GM19397 (cell line): ENCODE results near the gene IGLL5.
"Not testable (repeated sequence)": the region's sequence is repeated elsewhere in the genome, so short reads cannot be mapped to it uniquely, and the experiment has no call there.

Experiments
- ATAC-seq: cut with Tn5 transposase; IDR thresholded peaks from one replicate; pipeline ENCODE4 v1.9.1; 2021; ENCODE audit warnings: mild to moderate bottlenecking, moderate library complexity; ENCODE audit not compliant: unreplicated experiment

Gene IGLL5

DNA sequence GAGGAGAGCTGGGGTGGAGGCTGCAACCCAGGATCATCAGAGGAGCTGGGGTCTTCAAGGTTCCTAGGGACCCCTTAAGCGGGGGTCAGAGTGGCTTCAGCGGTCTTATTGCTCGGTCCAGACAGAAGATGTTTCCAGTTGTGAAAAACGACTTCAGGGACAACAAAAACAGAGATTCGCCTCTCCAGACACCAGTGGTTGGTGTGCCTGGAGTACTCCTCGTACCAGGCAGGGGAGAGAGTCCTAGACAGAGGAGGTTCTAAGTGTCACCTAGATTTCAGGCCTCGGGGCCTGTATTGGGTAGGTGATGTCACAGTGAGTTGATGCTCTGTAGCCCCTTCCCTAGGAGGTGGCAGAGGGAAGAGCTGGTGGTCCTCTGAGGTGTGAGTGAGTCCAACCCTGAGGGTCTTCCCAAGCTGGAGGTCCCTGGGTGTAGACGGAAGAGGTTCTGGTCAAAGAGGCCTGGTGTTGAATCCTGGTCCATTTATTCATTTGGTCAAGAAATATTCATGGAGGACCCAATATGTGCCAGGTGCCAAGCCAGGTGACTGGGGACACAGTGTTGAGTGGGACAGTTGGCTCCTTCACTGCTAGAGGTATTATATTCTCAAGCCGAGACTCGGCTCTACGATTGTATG, 4.4 kb upstream of the IGLL5 start:
- no peak for ATAC-seq

DNA sequence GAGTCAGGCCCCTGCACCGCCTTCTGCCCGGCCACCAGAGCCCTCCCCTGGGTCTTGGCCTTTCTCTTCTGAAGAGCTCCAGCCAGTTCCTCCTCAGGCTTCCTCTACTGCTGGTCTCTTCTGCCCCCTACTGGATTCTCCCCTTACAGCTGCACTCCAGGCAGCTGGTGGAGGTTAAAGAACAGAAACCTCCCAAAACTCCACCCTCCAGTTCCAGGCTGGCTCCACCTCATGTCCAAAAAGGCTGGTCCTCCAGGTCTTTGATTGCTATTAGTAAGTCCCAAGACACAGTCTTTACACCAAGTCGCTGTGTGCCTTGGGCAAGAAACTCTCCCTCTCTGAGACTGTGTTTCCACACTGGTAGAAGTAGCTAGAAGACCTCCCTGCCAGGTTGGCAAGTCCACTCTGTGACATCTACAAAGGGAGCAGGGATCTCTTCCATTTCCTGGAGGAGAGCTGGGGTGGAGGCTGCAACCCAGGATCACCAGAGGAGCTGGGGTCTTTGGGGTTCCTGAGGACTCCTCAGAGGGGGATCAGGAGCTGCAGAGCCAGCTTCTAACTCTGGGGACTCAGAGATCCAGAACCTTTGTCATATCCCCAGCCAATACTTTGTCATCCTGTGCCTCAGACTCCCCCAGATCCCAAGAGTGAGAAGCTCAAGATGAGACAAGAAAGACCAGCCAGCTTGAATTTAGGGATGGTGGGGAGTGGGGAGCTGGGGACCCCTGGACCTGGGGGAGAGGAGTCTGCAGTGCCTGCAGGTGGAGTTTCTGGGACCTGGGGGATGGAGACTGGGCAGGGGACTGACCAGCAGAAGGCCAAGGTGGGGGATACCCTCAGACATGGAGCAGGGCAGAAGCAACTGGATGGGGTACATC, 3.4 kb upstream of the IGLL5 start:
- ATAC-seq, result peak; percentile 38

DNA sequence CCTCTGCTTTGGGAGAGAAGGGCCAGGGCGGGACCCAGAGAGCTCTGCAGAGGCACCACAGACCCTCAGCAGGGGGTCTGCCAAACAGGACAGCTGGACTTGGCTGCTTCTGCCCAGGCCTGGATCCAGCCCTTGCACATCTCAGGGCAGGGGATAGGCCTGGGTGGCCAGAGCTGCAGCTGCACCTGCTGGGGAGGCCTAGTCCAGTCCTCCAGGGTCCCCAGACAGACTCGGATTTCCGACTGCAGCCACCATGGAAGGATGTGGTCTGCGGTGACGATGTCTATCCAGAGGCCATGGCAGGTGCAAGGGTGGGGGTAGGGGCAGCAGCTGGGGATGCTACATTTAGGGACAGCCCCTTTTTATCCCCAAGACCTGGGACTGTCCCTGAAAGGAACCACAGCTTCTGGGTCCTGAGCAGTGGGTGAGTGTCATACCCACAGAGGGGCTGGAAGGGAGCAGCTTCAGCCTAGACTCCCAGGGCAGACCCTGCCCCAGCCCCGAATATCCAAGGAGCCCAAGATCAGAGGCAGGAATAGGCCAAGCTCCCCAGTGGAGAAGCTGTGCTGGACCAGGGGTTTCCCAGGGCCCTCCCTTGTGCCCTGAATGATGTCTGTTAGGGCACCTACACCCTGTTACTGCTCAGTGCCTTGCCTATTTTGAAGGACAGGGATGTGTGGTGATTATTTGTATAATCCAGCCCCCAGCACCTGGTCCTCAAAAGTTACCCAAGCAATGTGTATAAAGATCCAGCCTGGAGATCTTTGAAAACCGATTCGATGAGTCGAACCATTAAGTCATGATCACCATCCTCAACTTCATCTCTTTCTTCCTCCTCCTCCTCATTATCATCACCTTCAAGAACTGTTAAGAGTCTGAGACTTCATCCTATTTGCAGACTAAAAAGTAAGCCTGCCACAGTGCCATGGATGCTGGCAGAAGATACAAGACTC, 2.5 kb upstream of the IGLL5 start:
- ATAC-seq, result peak; percentile 52

DNA sequence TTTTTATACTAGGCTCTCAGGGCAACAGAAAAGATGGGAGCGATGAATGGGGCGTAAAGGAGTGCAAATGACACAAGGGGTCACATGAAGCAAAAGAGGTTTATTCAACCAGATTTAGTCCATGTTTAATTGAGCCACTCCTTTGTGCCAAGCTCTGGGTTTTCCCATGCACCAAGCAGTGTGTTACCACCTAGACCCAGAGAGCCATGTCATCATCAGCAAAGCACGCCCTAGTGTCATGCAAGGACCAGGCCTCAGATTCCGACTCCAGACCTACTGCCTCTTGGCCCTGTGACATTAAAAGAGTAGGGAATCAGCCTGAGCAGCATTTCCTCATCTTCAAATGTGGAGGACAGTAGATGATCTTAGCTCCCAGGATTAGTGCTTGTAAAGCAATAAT, 1.1 kb upstream of the IGLL5 start:
- no peak for ATAC-seq

DNA sequence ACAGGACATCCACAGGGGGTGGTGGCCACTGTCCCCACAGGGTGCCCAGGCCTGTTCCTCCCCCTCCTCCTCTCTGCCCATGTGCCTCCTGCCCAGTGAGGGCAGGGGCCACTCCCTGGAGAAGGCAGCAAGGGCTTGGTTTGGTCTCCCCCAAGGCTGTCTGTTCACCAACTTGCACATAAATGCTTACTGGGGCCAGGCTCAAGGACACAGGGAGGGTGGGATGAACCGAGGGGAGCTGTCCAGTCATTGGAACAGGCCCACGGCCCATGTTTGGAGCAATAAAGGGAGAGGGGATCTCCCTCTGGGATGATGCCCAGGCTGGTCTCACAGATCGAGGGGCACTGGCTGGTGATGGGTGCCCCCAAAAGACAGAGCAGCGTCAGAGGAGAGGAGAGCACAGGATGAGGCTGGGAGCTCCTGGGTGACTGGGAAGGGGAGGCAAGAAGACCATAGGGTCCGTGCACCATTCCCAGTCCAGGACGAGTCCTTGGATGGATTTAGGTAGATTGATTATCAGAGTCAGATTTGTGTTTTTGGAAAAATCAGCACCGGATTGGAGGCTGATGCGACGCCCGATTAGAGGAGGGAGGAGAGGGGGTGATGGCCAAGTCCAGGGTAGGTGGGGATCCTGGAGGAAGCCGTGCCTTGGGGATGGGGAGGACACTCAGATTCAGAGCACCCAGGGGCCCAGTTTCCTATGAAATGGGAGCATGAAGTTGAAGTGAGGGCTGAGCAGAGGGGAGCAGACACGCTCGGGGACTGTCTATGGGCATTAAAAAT, 1.1 kb downstream of the IGLL5 start:
- ATAC-seq, result no peak

DNA sequence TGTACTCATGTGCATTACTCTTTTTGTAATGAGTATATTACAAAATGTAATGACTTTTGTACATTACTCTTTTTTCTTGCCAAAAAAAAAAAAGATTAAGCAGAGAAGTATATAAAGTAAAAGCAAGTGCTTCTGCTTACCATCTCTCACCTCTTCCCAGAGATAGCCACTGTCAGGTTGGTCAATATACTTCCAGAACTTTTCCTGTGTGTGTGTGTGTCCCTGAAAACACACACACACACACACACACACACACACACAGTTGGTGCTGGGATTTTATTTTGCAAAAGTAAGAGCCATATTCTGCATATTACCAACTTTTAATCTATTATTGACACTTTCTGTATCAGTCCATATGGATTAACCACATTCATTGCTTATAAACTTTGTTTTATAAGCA, 2.5 kb downstream of the IGLL5 start:
- no peak for ATAC-seq

DNA sequence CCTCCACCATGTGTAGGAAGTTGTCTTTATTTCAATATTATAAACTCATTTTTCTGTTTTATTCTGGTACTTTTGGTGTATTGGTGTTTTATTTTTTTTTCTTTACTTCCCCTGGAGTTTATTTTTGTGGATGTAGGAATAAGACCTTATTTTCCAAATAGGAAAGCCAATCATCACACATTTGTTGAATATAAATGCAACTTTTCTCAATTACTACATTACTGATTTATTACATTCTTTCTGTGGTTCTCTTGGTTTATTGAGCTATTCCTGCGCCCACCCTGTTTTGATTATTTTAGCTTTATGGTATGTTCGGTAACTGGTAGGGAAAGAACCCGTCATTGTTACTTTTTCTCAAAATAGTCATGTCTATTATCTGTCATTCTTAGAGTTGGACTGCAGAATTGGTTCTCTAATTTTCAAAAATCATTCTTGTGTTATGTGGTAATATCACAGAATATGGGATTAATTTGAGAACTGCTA, 3.6 kb downstream of the IGLL5 start:
- ATAC-seq, result no peak

DNA sequence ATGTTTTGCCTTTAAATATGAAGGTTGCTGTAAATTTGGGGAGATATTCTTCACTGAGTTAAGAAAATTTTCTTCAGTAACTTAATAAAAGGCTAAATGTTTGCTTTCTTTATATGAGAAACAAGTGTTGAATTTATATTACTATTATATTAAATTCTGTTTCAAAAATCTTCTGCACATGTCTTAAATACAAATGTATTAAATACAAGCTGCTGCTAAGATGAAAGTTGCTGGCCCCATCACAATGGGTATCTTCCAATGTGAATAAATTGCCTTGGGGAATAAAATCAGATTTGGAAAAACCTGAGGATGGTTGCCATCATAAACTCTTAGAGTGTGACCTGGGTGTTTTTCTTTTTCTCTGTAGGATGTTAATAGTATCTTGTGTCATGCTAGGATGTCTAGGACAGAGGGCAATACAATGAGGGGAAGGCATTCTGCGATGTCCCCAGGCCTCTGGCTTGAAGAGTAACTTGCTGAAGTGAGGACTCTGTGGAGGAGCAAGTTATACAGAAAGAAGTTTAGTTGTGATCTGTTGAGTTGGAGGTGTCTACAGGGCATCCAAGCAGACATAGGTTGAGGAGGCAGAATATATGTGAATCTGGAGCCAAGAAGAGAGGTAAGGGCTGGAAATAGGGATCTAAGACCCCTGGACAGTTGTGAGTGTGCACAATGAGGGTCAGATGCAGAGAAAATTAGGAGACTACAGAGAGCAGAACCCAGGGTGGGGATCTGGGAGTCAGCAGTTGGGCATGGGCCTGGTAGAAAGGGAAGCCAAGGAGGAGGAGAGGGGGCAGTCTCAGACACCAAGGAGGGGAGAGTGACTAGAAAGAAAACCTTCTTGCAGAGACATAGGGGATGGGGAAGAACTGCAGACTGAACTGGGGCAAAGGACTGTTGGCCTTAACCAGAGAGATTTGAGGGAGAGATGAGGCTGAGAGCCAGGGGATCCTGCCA, 4.8 kb downstream of the IGLL5 start:
- ATAC-seq, result no peak

DNA sequence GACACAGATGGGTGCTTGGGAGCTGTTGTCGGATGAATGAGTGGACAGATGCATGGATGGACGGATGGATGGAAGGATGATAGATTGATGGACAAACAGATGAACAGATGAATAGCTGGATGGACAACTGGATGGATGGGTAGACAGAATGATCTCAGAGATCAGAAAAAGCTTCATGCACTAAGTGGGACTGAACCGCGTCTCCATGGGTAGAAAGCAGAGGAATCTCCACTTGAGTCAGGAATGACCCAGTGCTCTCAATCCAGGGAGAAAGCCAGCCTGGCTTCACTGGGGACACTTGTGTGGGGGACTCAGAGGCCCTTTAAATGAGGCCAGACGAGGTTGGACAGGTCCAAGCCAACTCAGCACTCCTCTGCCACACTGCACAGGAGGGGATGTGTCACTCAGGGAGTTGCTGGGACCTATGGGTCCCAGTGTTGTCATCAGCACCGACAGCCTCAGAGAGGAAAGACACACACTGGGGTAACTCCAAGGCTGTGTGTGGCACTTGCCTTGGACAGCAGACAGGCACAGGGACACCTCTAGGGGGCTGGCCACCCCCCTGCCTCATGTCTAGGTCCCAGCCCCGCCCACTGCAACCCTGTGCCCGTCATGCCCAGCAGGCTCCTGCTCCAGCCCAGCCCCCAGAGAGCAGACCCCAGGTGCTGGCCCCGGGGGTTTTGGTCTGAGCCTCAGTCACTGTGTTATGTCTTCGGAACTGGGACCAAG, 5.6 kb downstream of the IGLL5 start:
- no peak for ATAC-seq

DNA sequence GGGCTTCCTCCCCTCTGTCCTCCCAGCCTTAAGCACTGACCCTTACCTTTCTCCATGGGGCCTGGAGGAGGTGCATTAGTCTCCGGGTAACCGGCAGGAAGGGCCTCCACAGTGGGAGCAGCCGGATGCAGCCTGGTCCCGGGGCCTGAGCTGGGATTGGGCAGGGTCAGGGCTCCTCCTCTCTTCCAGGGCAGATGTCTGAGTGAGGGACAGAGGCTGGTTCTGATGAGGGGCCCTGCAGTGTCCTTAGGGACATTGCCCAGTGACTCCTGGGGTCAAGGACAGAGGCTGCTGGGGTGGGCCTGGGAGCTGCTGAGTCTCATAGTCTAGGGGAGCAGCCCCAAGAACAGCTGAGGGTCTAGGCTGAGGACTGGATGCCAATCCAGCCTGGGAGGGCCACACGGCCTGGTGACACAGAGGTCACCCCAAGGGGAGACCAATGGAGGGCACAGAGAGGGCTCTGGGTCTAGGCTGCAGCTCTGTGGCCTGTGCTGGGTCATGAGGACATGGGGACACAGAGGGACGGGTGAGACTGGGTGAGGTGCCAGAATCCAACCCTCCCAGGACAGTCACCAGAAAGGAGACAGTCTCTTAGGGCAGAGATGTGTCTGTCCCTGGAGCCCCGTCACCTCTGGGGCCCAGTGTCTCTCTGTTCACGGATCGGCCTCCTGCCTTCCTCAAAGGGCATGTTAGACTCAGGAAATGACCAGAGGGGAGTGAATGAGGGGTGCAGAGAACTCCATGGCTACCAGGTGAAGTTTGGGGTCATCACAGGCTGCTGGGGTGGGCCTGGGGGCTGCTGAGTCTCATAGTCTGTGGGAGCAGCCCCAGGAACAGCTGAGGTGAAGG, 6.5 kb downstream of the IGLL5 start:
- no peak for ATAC-seq

DNA sequence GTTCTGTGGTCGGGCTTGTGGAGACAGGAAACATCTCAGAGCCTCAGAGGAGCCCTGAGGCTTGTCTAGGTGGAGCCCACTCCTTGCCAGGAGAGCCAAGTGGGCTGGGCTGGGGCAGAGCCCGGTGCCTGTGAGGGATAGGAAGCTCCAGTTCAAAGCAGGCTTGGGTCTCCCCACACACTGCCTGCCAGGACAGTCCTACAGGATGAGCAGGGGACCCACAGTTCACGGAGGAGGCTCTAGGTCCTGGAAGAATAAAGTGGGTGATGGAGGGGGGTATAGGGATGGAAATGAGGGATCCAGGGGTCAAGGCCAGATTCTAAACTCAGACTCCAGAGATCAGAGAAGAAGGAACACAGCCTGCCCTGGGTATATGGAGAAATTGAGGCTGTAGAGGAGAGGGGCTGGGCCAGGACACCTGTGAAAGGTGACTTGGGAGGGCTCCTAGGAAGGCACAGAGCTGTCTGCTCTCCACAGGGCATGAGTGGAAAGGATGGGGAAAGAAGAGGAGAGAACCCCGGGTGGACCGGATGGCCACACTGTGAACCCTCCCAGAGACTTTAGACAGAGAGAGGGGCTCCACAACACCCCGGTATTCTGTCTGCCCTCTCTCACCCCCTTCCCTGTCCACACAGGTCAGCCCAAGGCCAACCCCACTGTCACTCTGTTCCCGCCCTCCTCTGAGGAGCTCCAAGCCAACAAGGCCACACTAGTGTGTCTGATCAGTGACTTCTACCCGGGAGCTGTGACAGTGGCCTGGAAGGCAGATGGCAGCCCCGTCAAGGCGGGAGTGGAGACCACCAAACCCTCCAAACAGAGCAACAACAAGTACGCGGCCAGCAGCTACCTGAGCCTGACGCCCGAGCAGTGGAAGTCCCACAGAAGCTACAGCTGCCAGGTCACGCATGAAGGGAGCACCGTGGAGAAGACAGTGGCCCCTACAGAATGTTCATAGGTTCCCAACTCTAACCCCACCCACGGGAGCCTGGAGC, 7.4 kb downstream of the IGLL5 start:
- no peak for ATAC-seq

DNA sequence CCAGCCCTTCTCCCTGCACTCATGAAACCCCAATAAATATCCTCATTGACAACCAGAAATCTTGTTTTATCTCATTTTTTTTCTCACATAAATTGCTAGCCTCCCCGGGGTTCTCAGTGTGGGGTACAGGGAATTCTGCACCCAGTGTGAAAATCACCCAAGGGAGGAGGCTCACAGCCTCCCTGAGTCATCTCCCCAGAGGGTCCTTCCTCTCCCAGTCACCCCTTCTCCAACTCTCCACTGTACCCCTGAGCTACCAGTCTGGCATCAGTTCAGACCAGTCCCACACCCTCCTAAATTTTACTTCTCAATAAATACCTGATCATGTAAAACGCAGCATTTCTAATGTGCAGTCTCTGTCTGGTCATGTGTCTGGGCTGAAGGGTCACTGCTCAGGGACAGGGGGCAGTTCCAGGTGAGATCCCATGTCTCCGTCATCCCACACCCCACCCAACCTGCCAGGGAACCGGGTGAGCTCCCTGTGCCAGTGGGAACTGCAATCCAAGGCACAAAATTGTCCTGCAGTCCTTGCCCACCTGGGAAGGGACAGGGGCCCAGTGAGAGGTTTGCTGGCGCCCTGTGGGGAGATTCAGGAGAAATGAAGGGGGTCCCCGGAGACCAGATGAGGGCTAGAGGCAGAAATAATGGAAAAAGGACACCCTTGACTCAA, 8.3 kb downstream of the IGLL5 start:
- no peak for ATAC-seq

DNA sequence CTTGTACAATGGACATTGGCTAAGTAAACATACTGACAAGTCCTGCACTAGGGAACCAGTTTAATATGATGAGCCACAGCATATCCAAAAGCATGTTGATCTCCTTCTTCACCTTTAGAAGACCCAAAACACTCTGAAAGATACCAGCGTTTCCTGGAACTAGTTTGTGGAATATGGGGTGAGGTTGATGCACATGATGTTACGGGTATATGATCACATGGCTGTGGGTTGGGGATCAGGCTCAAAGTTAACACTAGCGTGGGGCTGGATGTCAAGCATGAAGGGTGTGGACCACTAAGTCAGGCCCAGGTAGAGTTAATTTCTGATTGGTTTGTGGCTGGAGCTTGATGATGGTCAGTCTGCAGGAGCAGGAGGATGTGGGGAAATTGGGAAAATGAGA, 9.0 kb downstream of the IGLL5 start:
- ATAC-seq, result no peak

DNA sequence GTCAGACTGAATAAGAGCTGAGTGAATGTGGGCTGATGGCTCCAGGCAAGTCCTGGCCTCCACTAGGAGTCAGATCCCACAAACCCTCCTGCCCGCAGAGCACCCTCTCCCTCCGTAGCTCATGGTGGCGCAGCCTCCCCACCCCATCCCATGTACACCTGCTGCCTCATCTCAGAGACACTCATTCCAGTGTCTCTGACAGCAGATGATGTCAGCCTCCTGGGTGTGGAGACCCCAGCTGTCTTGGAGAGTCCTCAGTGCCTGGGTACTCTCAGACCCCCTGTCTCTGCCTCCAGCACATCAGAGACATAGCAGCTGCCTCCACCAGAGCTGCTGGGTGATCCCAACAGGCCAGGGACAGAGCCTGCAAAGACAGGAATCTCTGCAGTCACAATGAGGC, 9.5 kb downstream of the IGLL5 start:
- no peak for ATAC-seq

DNA sequence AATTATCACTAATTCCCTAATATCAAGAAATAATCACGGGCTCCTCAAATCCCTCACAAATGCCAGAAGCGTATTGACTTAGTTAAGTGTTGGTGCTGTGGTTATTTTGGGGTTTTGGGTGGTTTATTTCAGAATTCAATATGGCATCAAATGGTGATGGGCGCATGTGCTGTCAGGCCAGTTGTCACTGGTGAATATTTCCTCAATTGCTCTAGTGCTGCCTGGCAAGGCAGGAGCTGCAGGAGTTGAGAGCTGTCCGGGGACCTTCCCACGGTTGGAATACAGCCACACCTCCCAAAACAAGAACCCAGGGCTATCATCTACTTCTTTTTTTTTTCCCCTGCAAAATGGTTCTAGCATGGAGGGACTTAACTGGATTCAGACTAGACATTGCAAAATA, 10.3 kb downstream of the IGLL5 start:
- no peak for ATAC-seq

DNA sequence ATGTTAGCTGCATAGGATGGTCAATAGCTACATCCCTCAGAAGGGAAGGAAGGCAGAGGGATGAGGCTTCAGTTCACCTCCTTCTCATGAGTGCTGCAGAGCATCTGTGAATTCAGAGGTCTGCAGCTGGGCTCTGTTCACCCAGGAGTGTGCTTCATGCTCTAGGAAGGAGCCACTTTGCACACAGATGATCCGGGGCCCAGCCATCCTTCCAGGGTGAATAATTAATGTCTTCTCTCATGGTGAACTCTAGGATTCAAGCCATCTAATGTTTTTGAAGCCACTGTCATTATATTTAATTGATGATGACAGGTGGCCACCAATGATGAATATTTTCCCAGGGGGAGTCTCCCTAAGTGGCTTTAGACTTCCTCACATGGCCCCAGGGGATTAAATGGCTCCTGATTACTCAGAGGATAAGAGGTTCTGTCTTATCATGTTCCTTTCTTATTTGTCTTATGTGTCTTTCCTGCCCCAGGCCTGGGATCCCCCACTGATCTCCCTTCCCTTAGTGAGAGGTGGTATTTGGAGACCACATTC, 10.9 kb downstream of the IGLL5 start:
- ATAC-seq, result not testable (repeated sequence)
